SW480 (cell line): Measurements from ENCODE around the gene EVA1A.

Experiments used
- DNase-seq: peaks from one replicate; pipeline ENCODE4 v3.0.0-alpha.2; 2016; ENCODE audit warnings: low spot score

The EVA1A gene

GRCh38 chr2:75562513-75562864, 1.8 kb upstream of the EVA1A start:
- no peak for DNase-seq

DNA sequence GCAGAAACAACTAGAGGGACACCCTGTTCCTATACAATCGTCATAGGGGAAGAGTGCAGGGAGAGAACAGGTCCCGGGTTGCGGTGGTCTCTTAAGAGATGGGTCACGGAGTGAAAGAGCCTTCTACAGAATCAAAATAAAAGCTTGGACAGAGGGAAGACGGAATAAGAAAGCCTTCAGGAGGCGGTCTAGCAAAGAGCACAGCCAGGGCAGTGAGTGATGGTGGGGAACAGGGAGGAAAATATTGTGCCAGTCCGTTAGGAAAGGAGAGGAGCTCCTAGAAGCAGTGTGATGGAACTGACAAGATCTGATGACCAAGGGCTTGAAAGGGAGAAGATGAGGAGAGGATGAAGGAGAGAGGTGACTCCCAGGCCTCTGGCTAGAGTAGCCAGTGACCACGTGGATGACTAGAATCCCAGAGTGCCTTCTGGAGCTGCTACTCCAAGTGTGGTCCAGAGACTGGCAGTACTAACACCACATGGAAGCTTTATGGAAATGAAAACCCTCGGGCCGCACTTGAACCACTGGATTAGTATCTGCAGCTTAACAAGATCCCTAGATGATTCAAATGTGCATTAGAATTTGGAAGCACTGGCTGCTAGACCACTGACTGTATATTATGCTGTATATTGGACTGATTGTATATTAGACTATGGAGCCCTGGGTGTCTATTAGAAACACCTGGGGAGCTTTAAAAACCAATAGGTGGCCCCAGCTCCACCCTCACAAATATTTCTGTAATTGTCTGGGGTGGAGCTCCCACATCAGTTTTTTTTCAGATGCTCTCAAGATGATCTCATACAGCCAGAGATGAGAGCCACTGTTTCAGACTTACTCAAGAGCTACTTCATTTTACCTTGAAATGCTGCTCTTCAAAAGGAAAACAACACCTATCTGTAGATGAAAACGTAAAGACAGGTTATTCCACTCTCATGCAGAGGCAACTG, 1.1 kb upstream of the EVA1A start:
- peak; percentile 35 for DNase-seq

GRCh38 chr2:75560022-75560767, 544 bp downstream of the EVA1A start:
- peak; percentile 59 for DNase-seq

DNA sequence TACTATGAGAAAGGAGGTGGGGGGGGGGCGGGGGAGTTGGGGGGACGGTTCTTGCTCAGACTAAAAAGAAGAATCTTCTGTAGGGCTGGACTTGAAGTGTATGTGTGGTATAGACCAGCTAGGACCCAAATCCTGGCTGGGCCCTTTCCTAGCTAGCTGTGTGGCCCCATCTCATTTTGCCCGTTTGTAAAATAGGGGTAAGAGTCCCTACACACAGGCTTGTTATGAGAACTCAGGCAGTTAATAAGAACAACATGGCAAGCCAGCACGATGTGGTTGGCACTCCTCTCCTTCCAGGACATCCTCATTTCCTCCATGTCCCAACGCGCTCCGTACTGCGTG, 1.1 kb downstream of the EVA1A start:
- no peak for DNase-seq

GRCh38 chr2:75558786-75559679, 1.7 kb downstream of the EVA1A start:
- no peak for DNase-seq

DNA sequence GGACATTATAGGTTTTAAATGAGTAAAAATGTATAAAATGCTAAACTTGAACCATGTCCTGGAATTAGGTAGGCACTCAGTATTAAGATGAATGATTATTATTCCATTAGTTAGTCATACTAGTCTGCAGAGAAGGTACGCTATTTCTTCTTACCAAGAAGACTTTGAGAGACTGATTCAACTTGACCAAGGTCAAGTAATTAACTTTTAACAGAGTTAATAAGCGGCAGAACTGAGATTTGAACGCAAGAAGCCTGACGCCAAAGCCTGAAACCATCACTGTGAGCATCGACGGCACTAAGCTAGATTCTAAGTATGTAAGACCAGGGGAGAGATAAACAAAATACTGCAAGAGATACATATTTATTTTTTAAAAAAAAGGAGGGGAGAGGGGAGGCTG, 2.6 kb downstream of the EVA1A start:
- no peak for DNase-seq

GRCh38 chr2:75557474-75558133, 3.1 kb downstream of the EVA1A start:
- DNase-seq = no peak

GRCh38 chr2:75556679-75557366, 3.9 kb downstream of the EVA1A start:
- no peak for DNase-seq

DNA sequence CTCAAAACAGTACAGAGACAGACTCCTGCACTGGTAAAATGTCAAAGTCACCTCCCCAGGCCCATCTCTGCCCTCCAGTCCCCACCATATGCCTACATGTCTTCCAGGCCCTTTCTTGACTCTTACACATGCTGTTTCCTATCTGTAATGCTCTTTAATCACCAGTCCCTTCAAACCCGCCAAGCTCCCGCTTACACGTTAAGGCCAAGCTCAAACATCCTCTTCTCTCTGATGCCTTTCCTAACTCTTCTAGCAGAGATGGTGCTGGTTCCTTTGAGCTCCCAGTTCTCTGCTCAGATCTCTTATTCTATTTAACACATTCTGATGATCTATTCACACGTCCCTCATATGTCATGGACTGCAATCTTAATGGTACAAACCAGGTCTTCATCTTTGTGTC, 5.0 kb downstream of the EVA1A start:
- DNase-seq = no peak

DNA sequence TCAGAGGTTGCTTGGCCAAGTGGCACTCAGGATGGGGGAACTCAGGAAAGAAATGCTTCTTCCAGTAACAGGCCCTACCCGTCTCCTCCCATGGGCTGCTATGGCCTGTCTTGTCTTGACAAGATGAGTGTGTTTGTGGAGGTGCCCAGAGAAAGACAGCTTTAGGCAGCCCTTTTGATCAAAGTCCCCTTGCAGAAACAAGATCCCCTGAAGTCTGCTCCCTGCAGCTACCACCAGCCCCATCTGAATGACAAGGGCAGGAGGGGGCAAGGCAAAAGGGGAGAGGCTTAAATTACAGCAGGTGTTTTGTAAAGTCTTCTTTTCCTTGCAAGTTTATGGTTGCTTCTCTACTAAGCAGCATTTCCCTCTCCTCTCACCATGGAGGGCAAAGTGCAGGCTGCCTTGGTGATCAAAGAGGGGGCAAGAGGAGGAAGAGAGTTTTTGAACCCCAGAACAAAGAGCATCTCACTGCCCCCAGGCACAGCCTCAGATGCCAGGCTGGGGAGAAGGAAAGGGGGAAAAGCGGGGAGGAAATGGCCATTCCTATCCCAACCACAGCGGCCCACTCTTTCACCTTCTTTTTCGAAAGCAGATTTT, 6.7 kb downstream of the EVA1A start:
- DNase-seq = no peak

- DNase-seq = no peak
Measured at GRCh38 chr2:75552222-75552621, 8.5 kb downstream of the EVA1A start.

DNA sequence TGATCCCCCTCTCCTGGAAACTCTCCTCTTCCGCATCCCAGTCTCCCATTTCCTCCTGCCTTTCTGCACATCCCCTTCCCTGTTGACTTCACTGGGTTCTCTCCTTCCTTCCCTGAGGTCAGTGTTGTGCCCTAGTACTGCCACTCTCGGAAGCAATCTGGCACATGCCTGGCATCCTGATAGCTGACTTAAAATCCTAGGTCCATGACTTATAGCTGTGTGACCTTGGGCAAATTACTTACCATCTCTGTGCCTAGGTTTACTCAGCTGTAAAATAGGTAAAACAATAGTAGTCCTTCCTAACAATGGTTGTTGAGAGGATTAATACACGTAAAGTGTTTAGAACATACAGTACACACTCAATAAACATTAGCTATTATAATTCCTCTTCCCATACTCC, 9.3 kb downstream of the EVA1A start:
- DNase-seq = no peak

GRCh38 chr2:75549401-75550253, 11.1 kb downstream of the EVA1A start:
- DNase-seq = no peak

GRCh38 chr2:75548036-75548573, 12.6 kb downstream of the EVA1A start:
- DNase-seq = no peak

DNA sequence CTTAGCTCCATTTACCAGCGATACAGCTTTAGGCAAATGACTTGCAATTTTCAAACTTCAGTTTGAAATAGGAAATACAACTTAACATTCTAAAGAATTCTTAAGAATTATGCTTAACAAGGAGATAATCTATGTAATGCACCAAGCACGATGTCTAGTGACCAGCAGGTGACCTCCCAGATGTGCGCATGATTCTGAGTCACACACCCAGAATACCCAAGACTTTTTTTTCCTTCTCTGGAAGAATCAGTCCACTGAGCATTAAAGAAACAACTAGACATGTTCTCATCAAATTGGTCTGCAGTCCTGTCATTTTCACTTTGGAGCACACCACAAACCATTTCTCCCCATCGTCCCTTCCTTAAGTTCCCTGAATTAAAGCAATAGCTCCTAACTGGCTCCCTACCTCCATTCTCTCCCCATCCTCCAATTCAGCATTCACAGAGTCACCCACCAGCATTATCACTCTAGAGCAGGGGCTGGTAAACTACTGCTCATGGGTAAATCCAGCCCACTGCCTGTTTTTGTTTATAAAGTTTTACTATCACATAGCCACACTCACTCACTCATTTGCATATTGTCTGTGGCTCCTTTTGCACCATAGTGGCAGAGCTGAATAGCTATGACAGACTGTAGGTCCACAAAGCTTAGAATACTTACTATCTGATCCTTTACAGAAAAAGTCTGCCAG, 13.2 kb downstream of the EVA1A start:
- no peak for DNase-seq

GRCh38 chr2:75545922-75546321, 14.8 kb downstream of the EVA1A start:
- no peak for DNase-seq

GRCh38 chr2:75545387-75545786, 15.4 kb downstream of the EVA1A start:
- DNase-seq = no peak

GRCh38 chr2:75543446-75543845, 17.3 kb downstream of the EVA1A start:
- DNase-seq = no peak

GRCh38 chr2:75541430-75541829, 19.3 kb downstream of the EVA1A start:
- DNase-seq = no peak
